OCI-LY7 (cell line): ENCODE measurements around the gene ADORA2A.

Experiments used
- EZH2phosphoT487 ChIP-seq: fragments of 200-600 bp; sonication (generic); IDR thresholded peaks from 2 replicates; pipeline ENCODE4 v1.6.1; 2018; ENCODE audit warnings: low read depth, borderline replicate concordance, mild to moderate bottlenecking, mixed run types, antibody characterized with exemption, low read length, moderate library complexity, mixed read lengths
- TF ChIP-seq, protein P1 (sequence below): fragments of 200-600 bp; sonication (generic); conservative IDR thresholded peaks from 2 replicates; pipeline ENCODE4 v1.5.1; 2014; ENCODE audit warnings: mild to moderate bottlenecking, antibody characterized with exemption, low read length, moderate library complexity, mixed read lengths

DNA sequence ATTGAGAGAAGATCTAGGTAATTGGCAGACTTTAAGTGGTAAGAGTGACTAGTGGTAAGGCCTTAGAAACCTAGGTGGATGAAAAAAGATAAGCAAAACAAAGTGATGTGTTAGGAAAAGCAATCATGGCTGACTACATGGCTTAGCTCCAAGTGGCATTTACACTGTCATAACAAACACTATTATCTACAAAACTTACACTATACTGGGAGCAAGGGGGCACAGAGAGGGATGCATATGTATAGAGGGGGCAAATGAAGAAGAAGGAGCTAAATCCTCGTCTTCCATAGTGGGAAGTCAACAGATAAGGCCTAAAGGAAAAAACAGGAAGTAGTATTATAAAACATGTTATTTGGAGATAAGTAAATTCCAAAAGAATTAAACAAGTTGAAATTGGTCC is 32.5 kb downstream of the ADORA2A start:
- TF ChIP-seq, protein P1, sequence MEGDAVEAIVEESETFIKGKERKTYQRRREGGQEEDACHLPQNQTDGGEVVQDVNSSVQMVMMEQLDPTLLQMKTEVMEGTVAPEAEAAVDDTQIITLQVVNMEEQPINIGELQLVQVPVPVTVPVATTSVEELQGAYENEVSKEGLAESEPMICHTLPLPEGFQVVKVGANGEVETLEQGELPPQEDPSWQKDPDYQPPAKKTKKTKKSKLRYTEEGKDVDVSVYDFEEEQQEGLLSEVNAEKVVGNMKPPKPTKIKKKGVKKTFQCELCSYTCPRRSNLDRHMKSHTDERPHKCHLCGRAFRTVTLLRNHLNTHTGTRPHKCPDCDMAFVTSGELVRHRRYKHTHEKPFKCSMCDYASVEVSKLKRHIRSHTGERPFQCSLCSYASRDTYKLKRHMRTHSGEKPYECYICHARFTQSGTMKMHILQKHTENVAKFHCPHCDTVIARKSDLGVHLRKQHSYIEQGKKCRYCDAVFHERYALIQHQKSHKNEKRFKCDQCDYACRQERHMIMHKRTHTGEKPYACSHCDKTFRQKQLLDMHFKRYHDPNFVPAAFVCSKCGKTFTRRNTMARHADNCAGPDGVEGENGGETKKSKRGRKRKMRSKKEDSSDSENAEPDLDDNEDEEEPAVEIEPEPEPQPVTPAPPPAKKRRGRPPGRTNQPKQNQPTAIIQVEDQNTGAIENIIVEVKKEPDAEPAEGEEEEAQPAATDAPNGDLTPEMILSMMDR: no peak
- no peak for TF ChIP-seq EZH2phosphoT487
